CD4-positive, alpha-beta T cell treated with Interleukin-17A for 4 hours (primary cell): Measurements from ENCODE around the gene BPHL.
"Not testable (repeated sequence)": the region's sequence is repeated elsewhere in the genome, so short reads cannot be mapped to it uniquely, and the experiment has no call there.

Source experiments
- DNase-seq: peaks from one replicate; pipeline ENCODE4 v3.0.0-alpha.2; 2020; ENCODE audit warnings: mixed read lengths

The BPHL gene

GRCh38 chr6:3118353-3119039 is at the start of gene BPHL:
Gene BPHL, plus strand, starts transcription at chr6:3118711. Its CDS starts 30 bp downstream, at chr6:3118741.
- DNase-seq, result peak; percentile 100

DNA sequence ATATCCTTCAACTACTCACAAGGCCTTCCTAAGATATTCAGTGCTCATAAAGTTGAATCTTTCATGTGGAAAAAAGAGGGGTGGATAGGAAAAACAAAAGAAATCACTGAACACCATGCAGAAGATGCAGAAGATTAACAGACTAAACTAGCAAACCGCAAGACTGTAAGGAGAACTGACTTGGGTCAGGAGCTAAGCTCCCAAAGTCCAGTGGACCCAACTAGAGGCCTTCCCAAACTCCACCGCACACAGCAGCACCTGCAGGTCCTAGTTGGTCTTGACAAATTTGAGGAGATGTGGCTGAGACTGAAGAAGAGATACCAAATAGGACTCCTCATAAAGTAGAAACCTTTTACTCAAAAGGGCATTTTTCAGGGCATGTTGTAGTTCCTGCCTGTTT is 46.9 kb upstream of the BPHL start:
- no peak for DNase-seq

GRCh38 chr6:3072798-3073197 is 45.7 kb upstream of the BPHL start:
- no peak for DNase-seq

- DNase-seq, result no peak
Observed at GRCh38 chr6:3073382-3073781, 45.1 kb upstream of the BPHL start.

GRCh38 chr6:3075772-3076113 is 42.8 kb upstream of the BPHL start:
- DNase-seq, result no peak

DNA sequence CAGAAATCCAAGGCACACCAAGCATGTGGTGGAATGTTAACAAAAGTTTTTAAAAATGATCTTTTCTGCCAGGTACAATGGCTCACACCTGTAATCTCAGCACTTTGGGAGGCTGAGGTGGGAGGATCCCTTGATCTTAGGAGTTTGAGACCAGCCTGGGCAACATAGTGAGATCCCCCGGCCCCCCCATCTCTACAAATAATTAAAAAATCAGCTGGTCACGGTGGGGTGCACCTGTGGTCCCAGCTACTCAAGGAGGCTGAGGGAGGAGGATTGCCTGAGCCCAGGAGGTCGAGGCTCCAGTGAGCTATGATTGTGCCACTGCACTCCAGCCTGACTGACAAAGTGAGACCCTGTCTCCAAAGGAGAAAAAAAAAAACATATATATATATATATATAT is 42.2 kb upstream of the BPHL start:
- no peak for DNase-seq

GRCh38 chr6:3077430-3077829 is 41.1 kb upstream of the BPHL start:
- no peak for DNase-seq

DNA sequence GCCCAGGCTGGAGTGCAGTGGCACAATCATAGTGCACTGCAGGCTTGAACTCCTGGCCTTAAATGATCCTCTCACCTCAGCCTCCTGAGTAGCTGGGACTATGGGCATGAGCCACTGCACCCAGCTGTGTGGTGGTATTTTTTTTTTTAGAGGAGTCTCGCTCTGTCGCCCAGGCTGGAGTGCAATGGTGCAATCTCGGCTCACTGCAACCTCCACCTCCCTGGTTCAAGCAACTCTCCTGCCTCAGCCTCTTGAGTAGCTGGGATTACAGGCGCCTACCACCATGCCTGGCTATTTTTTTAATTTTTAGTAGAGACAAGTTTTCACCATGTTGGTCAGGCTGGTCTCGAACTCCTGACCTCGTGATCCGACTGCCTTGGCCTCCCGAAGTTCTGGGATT is 39.6 kb upstream of the BPHL start:
- not testable (repeated sequence) for DNase-seq

- no peak for DNase-seq
Observed at GRCh38 chr6:3079682-3080081, 38.8 kb upstream of the BPHL start.

- no peak for DNase-seq
Observed at GRCh38 chr6:3081960-3082359, 36.6 kb upstream of the BPHL start.

DNA sequence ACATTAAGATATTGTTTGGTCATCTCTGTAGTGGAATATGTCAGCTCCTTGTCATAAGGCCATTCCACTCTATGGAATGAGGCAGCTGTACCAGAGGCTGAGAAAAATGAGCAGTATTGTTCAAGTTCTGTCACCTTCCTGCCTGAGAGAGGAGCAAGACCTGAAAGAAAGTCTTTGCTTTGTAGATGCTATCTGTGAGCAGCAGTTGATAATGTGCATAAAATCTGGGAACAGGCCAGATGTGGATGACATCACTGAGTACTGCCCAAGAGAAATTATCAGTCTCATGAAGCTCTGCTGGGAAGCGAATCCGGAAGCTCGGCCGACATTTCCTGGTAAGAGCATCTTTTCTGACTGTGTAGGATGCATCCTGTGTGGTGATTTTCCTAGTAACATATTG is 33.4 kb upstream of the BPHL start:
- DNase-seq, result no peak

- no peak for DNase-seq
Observed at GRCh38 chr6:3086282-3086946, 32.1 kb upstream of the BPHL start.

DNA sequence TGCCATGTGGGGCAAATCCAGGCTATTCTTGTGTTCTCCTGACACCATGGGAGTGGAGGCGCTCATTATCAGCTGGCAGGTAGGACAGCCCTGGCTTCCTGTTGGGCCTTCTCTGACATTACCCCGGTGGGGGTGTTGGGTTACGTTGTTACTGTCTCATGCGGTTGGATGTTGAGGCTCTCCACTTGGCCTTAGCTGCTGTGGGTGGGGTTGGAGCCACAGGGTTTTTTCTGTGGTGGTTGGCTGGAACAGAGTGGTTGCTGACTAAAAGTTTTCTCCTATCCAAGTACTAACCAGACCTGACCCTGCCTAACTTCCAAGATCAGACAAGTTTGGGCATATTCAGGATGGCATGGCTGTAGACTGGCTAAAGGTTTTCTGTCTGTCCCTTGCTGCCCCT is 30.1 kb upstream of the BPHL start:
- no peak for DNase-seq

GRCh38 chr6:3088968-3089367 is 29.5 kb upstream of the BPHL start:
- DNase-seq, result no peak

GRCh38 chr6:3090013-3090412 is 28.5 kb upstream of the BPHL start:
- DNase-seq, result no peak

GRCh38 chr6:3094815-3095214 is 23.7 kb upstream of the BPHL start:
- DNase-seq, result no peak

DNA sequence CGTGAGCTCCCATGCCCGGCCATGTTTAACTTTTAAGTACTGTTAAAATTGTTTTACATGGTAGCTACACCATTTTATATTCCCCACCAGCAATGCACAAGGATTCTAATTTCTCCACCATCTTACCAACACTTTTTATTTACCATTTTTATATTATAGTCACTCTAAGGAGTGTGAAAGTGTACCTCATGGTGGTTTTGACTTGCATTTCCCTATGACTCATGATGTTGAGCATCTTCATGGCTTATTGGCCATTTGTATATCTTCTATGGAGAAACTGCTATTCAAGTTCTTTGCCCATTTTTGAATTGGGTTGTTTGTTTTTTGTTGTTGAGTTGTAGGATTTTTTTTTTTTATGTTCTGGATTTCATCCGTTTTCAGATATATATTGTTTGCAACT is 15.6 kb upstream of the BPHL start:
- no peak for DNase-seq

DNA sequence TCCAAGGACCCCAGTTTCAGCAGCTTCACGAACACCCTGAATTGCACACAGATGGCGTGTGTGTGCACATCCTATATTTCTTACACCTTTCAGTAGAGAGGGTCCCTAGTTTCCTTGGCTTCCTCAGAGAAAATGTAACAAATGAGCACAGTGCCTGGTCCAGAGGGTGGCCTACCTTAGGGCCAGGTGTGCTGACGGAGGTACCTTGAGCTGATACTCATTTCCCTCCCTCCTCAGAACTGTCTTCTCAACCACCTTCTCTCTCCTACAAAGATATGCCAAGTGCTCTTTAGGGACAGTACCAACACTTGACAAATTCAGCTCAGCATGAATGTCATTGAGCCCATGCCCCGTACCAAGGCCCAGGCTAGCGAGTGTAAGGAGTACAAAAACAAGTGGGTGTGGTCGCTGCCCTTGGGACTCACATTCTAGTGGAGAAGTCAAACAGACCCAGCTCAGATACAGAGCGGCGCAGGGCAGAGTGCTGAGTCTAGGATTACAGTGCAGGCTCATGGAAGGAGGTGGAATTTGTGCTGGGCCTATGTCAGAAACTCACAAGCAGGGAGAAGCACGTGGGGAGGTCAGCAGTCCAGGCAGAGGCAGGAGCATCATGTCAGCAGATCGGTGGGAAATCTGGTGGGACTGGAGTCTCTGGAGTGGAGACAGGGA is 9.6 kb upstream of the BPHL start:
- no peak for DNase-seq

GRCh38 chr6:3109761-3110160 is 8.8 kb upstream of the BPHL start:
- DNase-seq, result no peak

- DNase-seq, result no peak
Observed at GRCh38 chr6:3114377-3114776, 4.1 kb upstream of the BPHL start.

GRCh38 chr6:3117912-3118352 is 579 bp upstream of the BPHL start:
- DNase-seq, result no peak

GRCh38 chr6:3119040-3119723 is 671 bp downstream of the BPHL start:
- no peak for DNase-seq

- DNase-seq, result no peak
Observed at GRCh38 chr6:3120765-3121089, 2.2 kb downstream of the BPHL start.

DNA sequence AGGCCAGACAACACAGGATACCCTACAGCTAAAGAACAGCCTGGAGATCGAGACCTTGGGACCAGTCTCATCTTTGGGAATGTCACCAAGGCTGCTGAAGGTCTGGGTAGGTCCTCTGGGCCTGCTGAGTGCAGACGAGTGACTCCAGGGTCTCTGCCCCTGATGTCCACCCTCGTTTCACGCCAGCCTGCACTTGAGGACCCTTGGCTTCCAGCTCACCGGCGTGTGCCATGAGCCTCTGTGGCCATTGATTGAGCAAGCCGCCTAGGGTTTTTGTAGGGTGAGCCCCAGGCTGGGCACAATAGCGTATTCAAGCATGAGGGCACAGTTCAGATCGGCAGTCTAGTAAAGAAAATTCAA is 4.3 kb downstream of the BPHL start:
- DNase-seq, result no peak
